HG03135 (cell line): ENCODE results near the gene CARTPT.

Experiments
- ATAC-seq: cut with Tn5 transposase; IDR thresholded peaks from one replicate; pipeline ENCODE4 v1.9.1; 2021; ENCODE audit warnings: mild to moderate bottlenecking, moderate library complexity; ENCODE audit not compliant: unreplicated experiment

The CARTPT gene

GRCh38 chr5:71719063-71719964 lies at the start of gene CARTPT:
TSS of gene CARTPT (plus strand) at chr5:71719275. CDS start at chr5:71719294, 19 bp downstream.
- no peak for ATAC-seq

GRCh38 chr5:71677977-71678376 lies 41.1 kb upstream of the CARTPT start:
- ATAC-seq, result no peak

GRCh38 chr5:71679714-71680113 lies 39.4 kb upstream of the CARTPT start:
- ATAC-seq, result no peak

GRCh38 chr5:71680510-71680909 lies 38.6 kb upstream of the CARTPT start:
- ATAC-seq, result no peak

GRCh38 chr5:71681296-71681695 lies 37.8 kb upstream of the CARTPT start:
- ATAC-seq, result no peak

- ATAC-seq, result no peak
Observed at GRCh38 chr5:71684309-71684708, 34.8 kb upstream of the CARTPT start.

GRCh38 chr5:71693828-71694427 lies 25.1 kb upstream of the CARTPT start:
- ATAC-seq, result no peak

GRCh38 chr5:71695071-71695470 lies 24.0 kb upstream of the CARTPT start:
- ATAC-seq, result no peak

GRCh38 chr5:71695595-71695994 lies 23.5 kb upstream of the CARTPT start:
- no peak for ATAC-seq

GRCh38 chr5:71697967-71698366 lies 21.1 kb upstream of the CARTPT start:
- ATAC-seq, result no peak

GRCh38 chr5:71699233-71699632 lies 19.8 kb upstream of the CARTPT start:
- ATAC-seq, result no peak

GRCh38 chr5:71699751-71700150 lies 19.3 kb upstream of the CARTPT start:
- ATAC-seq, result no peak

- ATAC-seq, result no peak
Observed at GRCh38 chr5:71700803-71701202, 18.3 kb upstream of the CARTPT start.

- ATAC-seq, result no peak
Observed at GRCh38 chr5:71701407-71701806, 17.7 kb upstream of the CARTPT start.

GRCh38 chr5:71703941-71704340 lies 15.1 kb upstream of the CARTPT start:
- ATAC-seq, result no peak

- ATAC-seq, result no peak
Observed at GRCh38 chr5:71705421-71705820, 13.7 kb upstream of the CARTPT start.

- no peak for ATAC-seq
Observed at GRCh38 chr5:71706906-71707305, 12.2 kb upstream of the CARTPT start.

GRCh38 chr5:71711610-71712009 lies 7.5 kb upstream of the CARTPT start:
- no peak for ATAC-seq

- no peak for ATAC-seq
Observed at GRCh38 chr5:71714911-71715310, 4.2 kb upstream of the CARTPT start.

GRCh38 chr5:71727978-71728377 lies 8.9 kb downstream of the CARTPT start:
- no peak for ATAC-seq

GRCh38 chr5:71731015-71731414 lies 11.9 kb downstream of the CARTPT start:
- no peak for ATAC-seq

GRCh38 chr5:71732011-71732410 lies 12.9 kb downstream of the CARTPT start:
- ATAC-seq, result no peak
